GM11168 (cell line): ENCODE measurements around the gene TSPEAR.

Experiments used
- in situ Hi-C: fragments of 300-500 bp; cut with MboI; formaldehyde crosslinking; loops from one replicate; pipeline ENCODE4 v1.12.0; 2022; ENCODE audit warnings: low sequenced_read_pairs; ENCODE audit not compliant: unreplicated experiment

The TSPEAR gene

GRCh38 chr21:44525391-44526095 lies 185.8 kb downstream of the TSPEAR start:
- in situ Hi-C loops, result no loop called here

GRCh38 chr21:44524414-44525371 lies 186.7 kb downstream of the TSPEAR start:
- in situ Hi-C loops, result no loop called here

- in situ Hi-C loops, result no loop called here
Observed at GRCh38 chr21:44523567-44524413, 187.6 kb downstream of the TSPEAR start.

GRCh38 chr21:44522753-44523204 lies 188.6 kb downstream of the TSPEAR start:
- in situ Hi-C loops, result no loop called here

GRCh38 chr21:44521928-44522752 lies 189.2 kb downstream of the TSPEAR start:
- in situ Hi-C loops, result no loop called here

GRCh38 chr21:44521301-44521927 lies 190.0 kb downstream of the TSPEAR start:
- in situ Hi-C loops, result no loop called here

GRCh38 chr21:44520326-44521300 lies 190.8 kb downstream of the TSPEAR start:
- in situ Hi-C loops, result no loop called here

GRCh38 chr21:44519346-44520325 lies 191.7 kb downstream of the TSPEAR start:
- in situ Hi-C loops, result loop anchor here (10.0 kb wide), 1 partner anchor 275 kb away; no protein-coding TSS in a partner anchor

GRCh38 chr21:44518686-44519085 lies 192.7 kb downstream of the TSPEAR start:
- in situ Hi-C loops, result loop anchor here (10.0 kb wide), 1 partner anchor 276 kb away; no protein-coding TSS in a partner anchor

- in situ Hi-C loops, result loop anchor here (10.0 kb wide), 1 partner anchor 277 kb away; no protein-coding TSS in a partner anchor
Observed at GRCh38 chr21:44517175-44517899, 194.0 kb downstream of the TSPEAR start.

- in situ Hi-C loops, result loop anchor here (10.0 kb wide), 1 partner anchor 278 kb away; no protein-coding TSS in a partner anchor
Observed at GRCh38 chr21:44516828-44517174, 194.6 kb downstream of the TSPEAR start.

- in situ Hi-C loops, result loop anchor here (10.0 kb wide), 1 partner anchor 278 kb away; no protein-coding TSS in a partner anchor
Observed at GRCh38 chr21:44516342-44516741, 195.0 kb downstream of the TSPEAR start.

- in situ Hi-C loops, result loop anchor here (10.0 kb wide), 1 partner anchor 279 kb away; no protein-coding TSS in a partner anchor
Observed at GRCh38 chr21:44515359-44516165, 195.8 kb downstream of the TSPEAR start.

- in situ Hi-C loops, result loop anchor here (10.0 kb wide), 1 partner anchor 280 kb away; no protein-coding TSS in a partner anchor
Observed at GRCh38 chr21:44514746-44515358, 196.5 kb downstream of the TSPEAR start.

GRCh38 chr21:44514218-44514520 lies 197.2 kb downstream of the TSPEAR start:
- in situ Hi-C loops, result loop anchor here (10.0 kb wide), 1 partner anchor 281 kb away; no protein-coding TSS in a partner anchor
